GM21381 (cell line): ENCODE data around the gene IP6K3.

ENCODE experiments used
- ATAC-seq: cut with Tn5 transposase; IDR thresholded peaks from one replicate; pipeline ENCODE4 v1.9.1; 2021; ENCODE audit warnings: mild to moderate bottlenecking, moderate library complexity; ENCODE audit not compliant: unreplicated experiment

The IP6K3 gene

DNA sequence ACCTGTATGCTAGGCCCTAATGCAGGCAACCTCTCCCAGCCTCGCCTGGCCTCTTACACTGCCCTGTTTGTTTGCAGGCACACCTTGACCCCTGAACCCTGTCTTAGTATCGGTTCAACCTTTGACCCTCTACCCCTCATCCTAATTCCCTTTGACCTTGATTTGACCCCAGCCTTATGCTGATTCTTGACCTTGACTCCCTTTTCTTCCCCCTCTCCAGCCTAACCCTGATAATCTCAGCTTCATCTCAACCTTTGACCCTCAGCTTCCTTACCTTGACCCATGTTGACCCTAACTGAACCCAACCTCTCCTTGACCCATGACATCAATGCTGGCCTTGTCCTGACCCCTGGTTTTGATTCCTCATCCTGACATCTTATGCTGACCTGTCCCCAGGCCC is 69.0 kb downstream of the IP6K3 start:
- no peak for ATAC-seq

DNA sequence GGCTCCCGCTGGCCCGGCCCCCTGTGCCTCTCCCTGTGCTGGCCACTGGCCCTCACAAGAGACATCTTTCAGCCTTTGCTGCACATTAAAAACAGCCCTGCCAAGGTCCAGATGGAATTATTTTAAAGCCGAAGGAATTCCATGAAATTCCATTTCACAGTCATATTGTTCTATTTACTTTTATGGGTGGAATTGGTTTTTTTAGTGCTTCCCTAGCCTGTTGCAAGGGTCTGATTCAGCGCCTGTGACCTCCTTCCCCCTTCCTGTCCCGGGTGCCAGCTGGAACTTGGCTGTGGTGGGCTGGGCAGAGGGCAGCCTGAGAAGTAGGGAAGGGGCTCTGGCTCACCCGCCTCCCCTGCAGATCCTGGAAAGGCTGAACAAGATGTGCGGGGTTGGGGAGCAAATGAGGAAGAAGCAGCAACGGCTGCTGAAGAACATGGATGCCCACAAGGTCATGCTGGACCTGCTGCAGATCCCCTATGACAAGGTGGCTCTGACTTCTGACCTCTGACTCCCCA is 69.5 kb downstream of the IP6K3 start:
- ATAC-seq, result no peak

DNA sequence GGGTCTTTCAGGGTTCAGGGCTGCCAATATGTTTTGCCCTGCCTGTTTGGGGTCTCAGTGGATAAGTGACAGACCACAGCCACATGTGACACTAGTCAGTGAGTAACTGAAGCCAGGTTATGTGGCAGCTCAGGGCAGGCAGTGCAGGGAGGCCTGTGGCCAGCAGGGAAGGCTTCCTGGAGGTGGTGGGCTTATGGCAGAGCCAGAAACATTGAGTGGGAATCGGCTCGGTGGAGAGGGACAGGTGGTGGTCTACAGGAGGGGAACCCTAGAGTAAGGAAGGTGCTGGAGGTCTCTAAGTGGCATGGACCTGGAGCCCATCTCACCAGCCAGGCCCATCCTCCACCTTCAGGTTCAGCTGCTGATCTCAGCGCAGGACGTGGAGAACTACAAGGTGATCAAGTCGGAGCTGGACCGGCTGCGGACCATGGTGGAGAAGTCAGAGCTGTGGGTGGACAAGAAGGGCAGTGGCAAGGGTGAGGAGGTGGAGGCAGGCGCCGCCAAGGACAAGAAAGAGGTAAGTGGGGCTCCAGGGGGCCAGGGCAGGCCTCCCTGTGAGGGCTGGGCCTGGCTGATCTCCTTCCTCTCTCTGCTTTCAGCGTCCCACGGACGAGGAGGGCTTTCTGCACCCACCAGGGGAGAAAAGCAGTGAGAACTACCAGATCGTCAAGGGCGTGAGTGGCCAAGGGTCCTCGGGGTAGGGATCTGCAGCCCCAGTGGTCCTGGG is 70.1 kb downstream of the IP6K3 start:
- ATAC-seq, result no peak

DNA sequence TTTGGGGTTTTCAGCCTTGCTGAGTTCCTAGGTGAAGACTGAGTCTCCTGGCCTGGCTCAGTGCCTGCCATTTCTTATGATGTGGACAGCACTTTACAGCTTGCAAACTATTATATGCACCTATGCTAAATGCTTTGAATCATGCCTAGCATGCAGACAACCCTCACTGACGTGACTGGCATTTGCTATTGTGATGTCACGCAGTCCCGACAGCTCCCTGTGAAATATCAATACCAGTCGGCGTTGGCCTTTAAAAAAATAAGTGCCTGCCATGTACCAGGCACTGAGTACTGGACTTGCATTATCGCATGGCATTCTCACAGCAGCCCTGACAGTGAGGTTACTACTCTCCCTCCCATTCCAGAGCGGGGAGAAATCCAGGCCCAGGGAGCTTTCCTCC is 70.7 kb downstream of the IP6K3 start:
- ATAC-seq, result no peak

DNA sequence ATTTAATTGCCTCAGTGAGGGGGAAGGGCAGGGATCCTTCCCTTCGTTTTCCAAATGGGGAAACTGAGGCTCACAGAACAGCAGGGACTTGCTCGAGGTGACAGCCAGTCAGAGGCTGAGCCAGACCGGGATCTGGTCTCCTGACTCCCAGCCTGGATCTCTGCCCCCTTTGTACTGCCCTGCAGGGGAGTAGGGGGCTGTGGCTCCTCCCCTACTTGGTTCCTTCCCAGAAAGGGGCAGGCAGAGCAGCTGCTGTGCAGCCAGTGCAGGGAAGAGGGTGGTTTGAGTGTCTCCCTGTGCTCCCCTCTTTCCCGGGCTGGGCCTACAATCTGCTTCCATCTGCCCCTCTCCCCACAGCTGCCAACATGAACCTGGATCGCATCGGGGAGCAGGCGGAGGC is 72.9 kb downstream of the IP6K3 start:
- no peak for ATAC-seq

DNA sequence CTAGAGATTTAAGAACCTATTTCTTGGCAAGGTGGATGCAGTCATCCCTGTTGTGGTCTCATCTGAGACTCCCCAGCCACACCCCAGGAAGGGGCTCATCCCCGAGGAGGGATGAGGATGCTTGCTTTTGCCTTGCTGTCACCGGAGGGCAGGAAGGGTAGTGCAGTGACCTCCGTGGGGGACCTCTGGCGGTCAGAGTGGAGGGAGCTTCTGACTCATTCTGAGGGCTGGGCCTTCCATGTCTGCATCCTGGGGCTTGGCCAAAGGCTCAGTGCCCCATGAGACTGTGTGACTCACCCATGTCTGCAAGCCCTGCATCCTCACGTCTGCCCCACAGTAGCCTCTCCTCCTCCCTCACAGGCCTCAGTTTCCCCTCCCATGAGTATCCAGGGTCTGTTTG is 73.9 kb downstream of the IP6K3 start:
- ATAC-seq, result no peak

DNA sequence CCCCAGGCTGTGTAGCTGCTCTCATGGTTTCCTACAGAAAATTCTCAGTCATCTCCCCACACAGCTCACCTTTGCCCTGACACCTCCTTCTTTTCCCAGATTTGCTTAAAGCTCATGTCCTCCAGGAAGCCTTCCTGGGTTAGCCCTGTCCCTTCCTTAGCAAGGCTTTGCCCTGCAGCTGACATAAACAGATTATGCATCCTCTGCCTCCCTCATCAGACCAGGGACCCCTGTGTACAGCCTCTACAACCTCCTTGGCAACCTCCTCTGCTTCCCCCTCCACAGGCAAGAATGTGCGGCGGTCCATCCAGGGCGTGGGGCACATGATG is 75.0 kb downstream of the IP6K3 start:
- no peak for ATAC-seq
